Fibroblast of mammary gland (primary cell): Measurements from ENCODE around the gene EYA2.

Source experiments
- DNase-seq: peaks from one replicate; pipeline ENCODE4 v3.0.0-alpha.2; 2010; ENCODE audit warnings: low read depth
- H3K4me3 ChIP-seq: 2 replicates; pipeline ENCODE4 v1.5.1; 2011; ENCODE audit warnings: low read depth, mild to moderate bottlenecking, low read length, moderate library complexity; ENCODE audit not compliant: control insufficient read depth
- CTCF ChIP-seq: conservative IDR thresholded peaks from 2 replicates; pipeline ENCODE4 v1.5.1; 2011; ENCODE audit warnings: low read depth, low read length, inconsistent platforms; ENCODE audit not compliant: control insufficient read depth, insufficient read depth

EYA2 gene

GRCh38 chr20:47209982-47210381 is 315.3 kb downstream of the EYA2 start:
- TF ChIP-seq CTCF: no peak
- H3K4me3 ChIP-seq: no peak overlapping the region
- DNase-seq: no peak

- H3K4me3 ChIP-seq: no peak overlapping the region
- no peak for DNase-seq
- no peak for TF ChIP-seq CTCF
Measured at GRCh38 chr20:47210470-47210869, 315.8 kb downstream of the EYA2 start.

GRCh38 chr20:47211036-47211435 is 316.4 kb downstream of the EYA2 start:
- TF ChIP-seq CTCF: no peak
- no peak overlapping the region for H3K4me3 ChIP-seq

GRCh38 chr20:47212606-47213207 is 318.1 kb downstream of the EYA2 start:
- no peak for TF ChIP-seq CTCF

More at GRCh38 chr20:47211036-47211435, 316.4 kb downstream of the EYA2 start:
- DNase-seq: no peak

GRCh38 chr20:47213966-47214365 is 319.3 kb downstream of the EYA2 start:
- DNase-seq: no peak
- TF ChIP-seq CTCF: no peak
- H3K4me3 ChIP-seq: no peak overlapping the region

More at GRCh38 chr20:47212606-47213207, 318.1 kb downstream of the EYA2 start:
- no peak overlapping the region for H3K4me3 ChIP-seq
- no peak for DNase-seq

- H3K4me3 ChIP-seq: no peak overlapping the region
- DNase-seq: peak; percentile 28
- no peak for TF ChIP-seq CTCF
Measured at GRCh38 chr20:47215653-47216397, 321.2 kb downstream of the EYA2 start.
